Astrocyte (in vitro differentiated cells and primary cell): Measurements from ENCODE around the gene DKKL1.

ENCODE experiments used
- CTCF ChIP-seq: IDR thresholded peaks from 2 replicates; pipeline ENCODE4 v1.5.1; 2011; ENCODE audit warnings: low read depth, mild to moderate bottlenecking, inconsistent platforms, low read length, moderate library complexity; ENCODE audit not compliant: insufficient read depth
- EZH2 ChIP-seq: IDR thresholded peaks from 2 replicates; pipeline ENCODE4 v1.6.1; 2012; ENCODE audit warnings: mild to moderate bottlenecking, low read length, inconsistent platforms; ENCODE audit not compliant: insufficient read depth

GRCh38 chr19:49328741-49329140, 34.9 kb upstream of the DKKL1 start:
- TF ChIP-seq CTCF (no peak), EZH2 (no peak)
